ENCODE measurements around the gene FOXP4. TPM values are rescaled to one million over a fixed set of nuclear protein-coding genes. Genes with fewer than 3 reads are reported as not detected.
A peak's percentile ranks its signal among the peaks of the same experiment; 100 is the strongest.

FOXP4 gene
- total and polyA plus RNA-seq, 2 of the 13 experiments (the other 11 are each of a cell fraction or from before 2014, with no cell fraction given): 11.0 to 12.4 TPM

- CTCF ChIA-PET (ENCODE audit: low intra/inter-chr PET ratio, low total read pairs): interaction anchor here (1.3 kb wide), 1 partner anchor 210 kb away, joined by 3 read pairs; no protein-coding TSS in a partner anchor
- intact Hi-C loops (cut with micrococcal nuclease; ENCODE audit: unreplicated experiment) (loop anchor here (1.0 kb wide), 4 partner anchors 10 to 151 kb away; no protein-coding TSS in a partner anchor), in situ Hi-C loops (cut with HindIII; ENCODE audit: extremely low pct_ligation_motif_present, low pct_unique_long_range_greater_than_20kb) (no loop called here)
- H3K27ac ChIP-seq (ENCODE audit: extremely low read length, insufficient read depth, low read length): peak overlapping the region; percentile 85
- H3K9me3 ChIP-seq (ENCODE audit: low read length): no peaks in the 10 kb centered on the region
- POLR2A ChIA-PET: interaction anchor here (0.7 to 3.1 kb wide), 29 partner anchors 9 to 506 kb away, joined by 3 to 60 read pairs (median 10); partner anchors contain the start of genes FOXP4, NFYA, OARD1 and TAF8
- 2% methylated on average over 10 of the region's 10 CpGs for WGBS (ENCODE audit: low lambda C conversion rate)
- ATAC-seq: peak; percentile 89
- no peaks in the 10 kb centered on the region; the same call in 1 of the 2 replicates for H4K20me1 ChIP-seq (ENCODE audit: insufficient read depth, low read length)
- peak; percentile 100 for FAIRE-seq
- H3K4me1 ChIP-seq (ENCODE audit: insufficient read depth, low read length): peaks cover 98% of the 10 kb centered on the region
- peaks cover 32 to 61% of the 10 kb centered on the region in 2 experiments for H3K36me3 ChIP-seq (replicated peaks in 1 of 2; ENCODE audit: control insufficient read depth in 1 of 2, insufficient read depth in 2 of 2, low read length in 2 of 2)
- no peaks in the 10 kb centered on the region for H3K27me3 ChIP-seq (ENCODE audit: control insufficient read depth in 1 of 2, insufficient read depth in 2 of 2, low read length in 2 of 2)
- peaks cover 21% of the 10 kb centered on the region for H3K79me2 ChIP-seq (ENCODE audit: insufficient read depth, low read length)
- no TSS peak for BruUV-seq (replicated peaks)
- H3K4me2 ChIP-seq (ENCODE audit: low read depth, low read length): peak overlapping the region; percentile 81
- peak overlapping the region; percentile 71 for H3K9ac ChIP-seq (ENCODE audit: insufficient read depth, low read depth, low read length)
- peak; percentile 99 for DNase-seq (ENCODE audit: low spot score)
- H3K4me3 ChIP-seq (replicated peaks in 1 of 3; ENCODE audit: insufficient read depth in 1 of 3, low read depth in 2 of 3, low read length in 3 of 3): peak overlapping the region; percentile 7 to 54 (median 26); a peak in 5 of 6 replicates
- H2AFZ ChIP-seq (ENCODE audit: low read length): no peak overlapping the region
- TF ChIP-seq, protein P1, sequence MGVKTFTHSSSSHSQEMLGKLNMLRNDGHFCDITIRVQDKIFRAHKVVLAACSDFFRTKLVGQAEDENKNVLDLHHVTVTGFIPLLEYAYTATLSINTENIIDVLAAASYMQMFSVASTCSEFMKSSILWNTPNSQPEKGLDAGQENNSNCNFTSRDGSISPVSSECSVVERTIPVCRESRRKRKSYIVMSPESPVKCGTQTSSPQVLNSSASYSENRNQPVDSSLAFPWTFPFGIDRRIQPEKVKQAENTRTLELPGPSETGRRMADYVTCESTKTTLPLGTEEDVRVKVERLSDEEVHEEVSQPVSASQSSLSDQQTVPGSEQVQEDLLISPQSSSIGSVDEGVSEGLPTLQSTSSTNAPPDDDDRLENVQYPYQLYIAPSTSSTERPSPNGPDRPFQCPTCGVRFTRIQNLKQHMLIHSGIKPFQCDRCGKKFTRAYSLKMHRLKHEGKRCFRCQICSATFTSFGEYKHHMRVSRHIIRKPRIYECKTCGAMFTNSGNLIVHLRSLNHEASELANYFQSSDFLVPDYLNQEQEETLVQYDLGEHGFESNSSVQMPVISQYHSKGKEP (CRISPR knock-in tag; IDR thresholded peaks at IDR 0.05): no peak
- TF ChIP-seq CHD4 (IDR thresholded peaks at IDR 0.05; ENCODE audit: borderline replicate concordance, low read length) (peak; percentile 79; the same call in 1 of the 2 replicates), FUBP1 (CRISPR knock-in tag; IDR thresholded peaks at IDR 0.05; ENCODE audit: borderline replicate concordance) (no peak), ZNF329 (CRISPR knock-in tag; IDR thresholded peaks at IDR 0.05; ENCODE audit: low read depth) (peak; percentile 68), KDM2A (CRISPR knock-in tag; IDR thresholded peaks at IDR 0.05; ENCODE audit: borderline replicate concordance, low read depth) (peak; percentile 80), EHMT2 (IDR thresholded peaks at IDR 0.05; ENCODE audit: borderline replicate concordance, low read depth, low read length) (no peak; the same call in 1 of the 2 replicates), ZNF260 (CRISPR knock-in tag; IDR thresholded peaks at IDR 0.05; ENCODE audit: borderline replicate concordance, low read depth) (no peak), FOXP1 (IDR thresholded peaks at IDR 0.05) (peak; percentile 85), FOXP1 (CRISPR knock-in tag; IDR thresholded peaks at IDR 0.05) (peak; percentile 84), ZSCAN31 (CRISPR knock-in tag; IDR thresholded peaks at IDR 0.05; ENCODE audit: low read depth) (peak; percentile 89; the same call in 1 of the 2 replicates), SMAD9 (CRISPR knock-in tag; IDR thresholded peaks at IDR 0.05) (no peak), ELF3 (CRISPR knock-in tag; IDR thresholded peaks at IDR 0.05) (peak; percentile 90), CCAR2 (optimal IDR thresholded peaks at IDR 0.05; ENCODE audit: low read depth, low read length) (no peak), KLF9 (CRISPR knock-in tag; IDR thresholded peaks at IDR 0.05; ENCODE audit: low read depth) (peak; percentile 83)
- TF ChIP-seq, protein P2, sequence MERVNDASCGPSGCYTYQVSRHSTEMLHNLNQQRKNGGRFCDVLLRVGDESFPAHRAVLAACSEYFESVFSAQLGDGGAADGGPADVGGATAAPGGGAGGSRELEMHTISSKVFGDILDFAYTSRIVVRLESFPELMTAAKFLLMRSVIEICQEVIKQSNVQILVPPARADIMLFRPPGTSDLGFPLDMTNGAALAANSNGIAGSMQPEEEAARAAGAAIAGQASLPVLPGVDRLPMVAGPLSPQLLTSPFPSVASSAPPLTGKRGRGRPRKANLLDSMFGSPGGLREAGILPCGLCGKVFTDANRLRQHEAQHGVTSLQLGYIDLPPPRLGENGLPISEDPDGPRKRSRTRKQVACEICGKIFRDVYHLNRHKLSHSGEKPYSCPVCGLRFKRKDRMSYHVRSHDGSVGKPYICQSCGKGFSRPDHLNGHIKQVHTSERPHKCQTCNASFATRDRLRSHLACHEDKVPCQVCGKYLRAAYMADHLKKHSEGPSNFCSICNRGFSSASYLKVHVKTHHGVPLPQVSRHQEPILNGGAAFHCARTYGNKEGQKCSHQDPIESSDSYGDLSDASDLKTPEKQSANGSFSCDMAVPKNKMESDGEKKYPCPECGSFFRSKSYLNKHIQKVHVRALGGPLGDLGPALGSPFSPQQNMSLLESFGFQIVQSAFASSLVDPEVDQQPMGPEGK (CRISPR knock-in tag; IDR thresholded peaks at IDR 0.05): peak; percentile 97
- TF ChIP-seq, protein P3, sequence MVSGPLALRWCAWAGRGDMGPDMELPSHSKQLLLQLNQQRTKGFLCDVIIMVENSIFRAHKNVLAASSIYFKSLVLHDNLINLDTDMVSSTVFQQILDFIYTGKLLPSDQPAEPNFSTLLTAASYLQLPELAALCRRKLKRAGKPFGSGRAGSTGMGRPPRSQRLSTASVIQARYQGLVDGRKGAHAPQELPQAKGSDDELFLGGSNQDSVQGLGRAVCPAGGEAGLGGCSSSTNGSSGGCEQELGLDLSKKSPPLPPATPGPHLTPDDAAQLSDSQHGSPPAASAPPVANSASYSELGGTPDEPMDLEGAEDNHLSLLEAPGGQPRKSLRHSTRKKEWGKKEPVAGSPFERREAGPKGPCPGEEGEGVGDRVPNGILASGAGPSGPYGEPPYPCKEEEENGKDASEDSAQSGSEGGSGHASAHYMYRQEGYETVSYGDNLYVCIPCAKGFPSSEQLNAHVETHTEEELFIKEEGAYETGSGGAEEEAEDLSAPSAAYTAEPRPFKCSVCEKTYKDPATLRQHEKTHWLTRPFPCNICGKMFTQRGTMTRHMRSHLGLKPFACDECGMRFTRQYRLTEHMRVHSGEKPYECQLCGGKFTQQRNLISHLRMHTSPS (CRISPR knock-in tag; IDR thresholded peaks at IDR 0.05; ENCODE audit: low read depth): peak; percentile 76; the same call in 1 of the 2 replicates
Measured at GRCh38 chr6:41578217-41579087, 32.3 kb downstream of the FOXP4 start.

All from HepG2 (cell line).